Endothelial cell (in vitro differentiated cells): ENCODE data around the gene PLXNC1. TPM values are rescaled to one million over a fixed set of nuclear protein-coding genes. Genes with fewer than 3 reads are reported as not detected.

Source experiments
- DNase-seq: peaks from one replicate; pipeline ENCODE4 v3.0.0; 2021; ENCODE audit warnings: low spot score
- H3K27ac Mint-ChIP-seq: one replicate; pipeline ENCODE4 v1.8.0; 2021; ENCODE audit warnings: mixed read lengths, inconsistent platforms; ENCODE audit not compliant: unreplicated experiment
- H3K27me3 Mint-ChIP-seq: one replicate; pipeline ENCODE4 v1.8.0; 2021; ENCODE audit warnings: mild to moderate bottlenecking, moderate library complexity, mixed read lengths, inconsistent platforms; ENCODE audit not compliant: unreplicated experiment
- H3K36me3 Mint-ChIP-seq: one replicate; pipeline ENCODE4 v1.8.0; 2021; ENCODE audit warnings: mild to moderate bottlenecking, low read depth, mixed read lengths, inconsistent platforms; ENCODE audit not compliant: unreplicated experiment
- H3K4me1 Mint-ChIP-seq: one replicate; pipeline ENCODE4 v1.8.0; 2021; ENCODE audit warnings: mild to moderate bottlenecking, mixed read lengths, inconsistent platforms; ENCODE audit not compliant: unreplicated experiment
- H3K4me3 Mint-ChIP-seq: one replicate; pipeline ENCODE4 v1.8.0; 2021; ENCODE audit warnings: mild to moderate bottlenecking, mixed read lengths, inconsistent platforms; ENCODE audit not compliant: unreplicated experiment
- H3K9me3 Mint-ChIP-seq: one replicate; pipeline ENCODE4 v1.8.0; 2021; ENCODE audit warnings: mixed read lengths, inconsistent platforms; ENCODE audit not compliant: unreplicated experiment
- CTCF ChIP-seq: fragments of 200-600 bp; sonication (generic); IDR thresholded peaks from one replicate; pipeline ENCODE4 v1.5.0; 2021; ENCODE audit warnings: antibody characterized with exemption; ENCODE audit not compliant: unreplicated experiment
- total RNA-seq: library from RNA; stranded (reverse); fragmentation: NEBNext Ultra II Directional; extraction: Animal tissue kit (Norgen Biotek cat#: 25700); gene quantifications from one replicate; pipeline ENCODE4 v1.2.1, GENCODE V29; 2021; ENCODE audit not compliant: unreplicated experiment

PLXNC1 gene
- total RNA-seq, 1 donor from 2014 or later: 1.1 TPM

- Mint-ChIP-seq H3K36me3 (no peaks in the 10 kb centered on the region), H3K4me1 (no peaks in the 10 kb centered on the region), H3K9me3 (no peaks in the 10 kb centered on the region), H3K27me3 (no peaks in the 10 kb centered on the region), H3K27ac (no peak overlapping the region), H3K4me3 (no peak overlapping the region)
- no peak for DNase-seq
- no peak for TF ChIP-seq CTCF
These were observed 69.9 kb downstream of the PLXNC1 start for GRCh38 chr12:94218233-94218632.

GRCh38 chr12:94219622-94220302 is 71.4 kb downstream of the PLXNC1 start:
- Mint-ChIP-seq H3K27ac (no peak overlapping the region), H3K4me1 (no peaks in the 10 kb centered on the region), H3K9me3 (no peaks in the 10 kb centered on the region), H3K36me3 (no peaks in the 10 kb centered on the region), H3K4me3 (no peak overlapping the region), H3K27me3 (no peaks in the 10 kb centered on the region)
- no peak for DNase-seq
- TF ChIP-seq CTCF: no peak

GRCh38 chr12:94220804-94221203 is 72.4 kb downstream of the PLXNC1 start:
- no peaks in the 10 kb centered on the region for H3K9me3 Mint-ChIP-seq
- H3K4me1 Mint-ChIP-seq: no peaks in the 10 kb centered on the region
- no peak overlapping the region for H3K4me3 Mint-ChIP-seq
- H3K27ac Mint-ChIP-seq: no peak overlapping the region
- H3K36me3 Mint-ChIP-seq: no peaks in the 10 kb centered on the region
- no peak for TF ChIP-seq CTCF
- H3K27me3 Mint-ChIP-seq: no peaks in the 10 kb centered on the region
- no peak for DNase-seq

- no peaks in the 10 kb centered on the region for H3K4me1 Mint-ChIP-seq
- no peak for DNase-seq
- no peaks in the 10 kb centered on the region for H3K36me3 Mint-ChIP-seq
- no peaks in the 10 kb centered on the region for H3K27me3 Mint-ChIP-seq
- H3K9me3 Mint-ChIP-seq: no peaks in the 10 kb centered on the region
- no peak overlapping the region for H3K4me3 Mint-ChIP-seq
- H3K27ac Mint-ChIP-seq: no peak overlapping the region
- no peak for TF ChIP-seq CTCF
These were observed 74.1 kb downstream of the PLXNC1 start for GRCh38 chr12:94222351-94223084.

- no peak for DNase-seq
- H3K27ac Mint-ChIP-seq: no peak overlapping the region
- no peak overlapping the region for H3K4me3 Mint-ChIP-seq
- no peaks in the 10 kb centered on the region for H3K27me3 Mint-ChIP-seq
- H3K4me1 Mint-ChIP-seq: no peaks in the 10 kb centered on the region
- TF ChIP-seq CTCF: no peak
- H3K36me3 Mint-ChIP-seq: no peaks in the 10 kb centered on the region
- no peaks in the 10 kb centered on the region for H3K9me3 Mint-ChIP-seq
These were observed 75.5 kb downstream of the PLXNC1 start for GRCh38 chr12:94223842-94224241.
